ENCODE results near the gene SERINC2. TPM values are rescaled to one million over a fixed set of nuclear protein-coding genes. Genes with fewer than 3 reads are reported as not detected.

The SERINC2 gene
- total and polyA plus RNA-seq, 9 of the 15 experiments (the other 6 are each of a cell fraction or from before 2014, with no cell fraction given), result 0.07 to 1.2 (median 0.70) TPM; not detected in 2

DNA sequence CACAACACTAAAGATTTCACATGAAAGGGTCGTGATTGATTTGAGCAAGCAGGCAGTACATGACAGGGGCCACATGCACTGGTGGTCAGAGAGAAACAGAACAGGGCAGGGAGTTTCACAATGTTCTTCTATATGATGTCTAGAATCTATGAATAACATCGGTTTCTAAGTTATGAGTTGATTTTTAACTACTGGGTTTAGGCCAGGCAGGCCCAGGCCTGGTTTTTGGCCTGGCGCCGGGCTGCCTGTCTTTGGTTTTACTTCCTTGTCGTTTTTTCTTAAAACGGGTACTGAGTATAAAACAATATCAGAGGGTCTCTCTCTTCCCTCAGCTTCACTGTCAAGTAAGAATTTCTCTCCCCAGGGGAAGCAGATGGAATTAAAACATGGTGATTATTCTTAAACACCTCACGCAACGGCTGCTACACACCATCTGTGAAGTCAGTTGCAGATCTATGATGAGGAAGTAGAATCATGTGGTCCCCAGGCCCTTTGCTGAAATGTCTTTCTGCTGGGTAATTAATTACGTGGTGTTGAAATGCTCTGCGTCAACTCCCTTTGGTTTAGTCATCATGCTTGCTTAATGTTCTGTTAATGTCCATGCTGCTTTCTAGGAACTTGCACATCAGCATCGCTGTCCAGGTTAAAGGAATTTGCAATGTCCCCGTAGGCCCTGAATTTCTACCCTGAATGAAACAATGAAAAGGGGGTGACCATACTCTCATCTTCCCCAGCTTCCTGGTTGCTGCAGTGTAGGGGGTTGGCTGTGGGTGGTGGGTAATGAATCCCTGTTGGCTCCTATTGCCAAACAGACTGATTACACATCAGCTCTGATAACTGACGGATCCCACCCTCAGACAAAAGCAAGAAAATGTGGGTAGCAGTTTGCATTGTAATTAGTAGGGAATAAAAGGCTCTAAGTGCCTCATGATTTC lies 70.3 kb downstream of the SERINC2 start (continued):
- TF ChIP-seq CEBPG (CRISPR knock-in tag; IDR thresholded peaks at IDR 0.05), result 0 out of 2 replicates have a peak, but pooled peaks have one; percentile 47
- TF ChIP-seq CEBPG (tag; conservative IDR thresholded peaks at IDR 0.05 in 1 of 2, IDR thresholded peaks at IDR 0.05 in 1 of 2), result peak; percentile 98 to 99
- TF ChIP-seq, protein P1, sequence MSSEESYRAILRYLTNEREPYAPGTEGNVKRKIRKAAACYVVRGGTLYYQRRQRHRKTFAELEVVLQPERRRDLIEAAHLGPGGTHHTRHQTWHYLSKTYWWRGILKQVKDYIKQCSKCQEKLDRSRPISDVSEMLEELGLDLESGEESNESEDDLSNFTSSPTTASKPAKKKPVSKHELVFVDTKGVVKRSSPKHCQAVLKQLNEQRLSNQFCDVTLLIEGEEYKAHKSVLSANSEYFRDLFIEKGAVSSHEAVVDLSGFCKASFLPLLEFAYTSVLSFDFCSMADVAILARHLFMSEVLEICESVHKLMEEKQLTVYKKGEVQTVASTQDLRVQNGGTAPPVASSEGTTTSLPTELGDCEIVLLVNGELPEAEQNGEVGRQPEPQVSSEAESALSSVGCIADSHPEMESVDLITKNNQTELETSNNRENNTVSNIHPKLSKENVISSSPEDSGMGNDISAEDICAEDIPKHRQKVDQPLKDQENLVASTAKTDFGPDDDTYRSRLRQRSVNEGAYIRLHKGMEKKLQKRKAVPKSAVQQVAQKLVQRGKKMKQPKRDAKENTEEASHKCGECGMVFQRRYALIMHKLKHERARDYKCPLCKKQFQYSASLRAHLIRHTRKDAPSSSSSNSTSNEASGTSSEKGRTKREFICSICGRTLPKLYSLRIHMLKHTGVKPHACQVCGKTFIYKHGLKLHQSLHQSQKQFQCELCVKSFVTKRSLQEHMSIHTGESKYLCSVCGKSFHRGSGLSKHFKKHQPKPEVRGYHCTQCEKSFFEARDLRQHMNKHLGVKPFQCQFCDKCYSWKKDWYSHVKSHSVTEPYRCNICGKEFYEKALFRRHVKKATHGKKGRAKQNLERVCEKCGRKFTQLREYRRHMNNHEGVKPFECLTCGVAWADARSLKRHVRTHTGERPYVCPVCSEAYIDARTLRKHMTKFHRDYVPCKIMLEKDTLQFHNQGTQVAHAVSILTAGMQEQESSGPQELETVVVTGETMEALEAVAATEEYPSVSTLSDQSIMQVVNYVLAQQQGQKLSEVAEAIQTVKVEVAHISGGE (CRISPR knock-in tag; IDR thresholded peaks at IDR 0.05), result peak in 1 of 3 experiments; percentile 69; a peak in 1 of 6 replicates
- TF ChIP-seq, protein P2, sequence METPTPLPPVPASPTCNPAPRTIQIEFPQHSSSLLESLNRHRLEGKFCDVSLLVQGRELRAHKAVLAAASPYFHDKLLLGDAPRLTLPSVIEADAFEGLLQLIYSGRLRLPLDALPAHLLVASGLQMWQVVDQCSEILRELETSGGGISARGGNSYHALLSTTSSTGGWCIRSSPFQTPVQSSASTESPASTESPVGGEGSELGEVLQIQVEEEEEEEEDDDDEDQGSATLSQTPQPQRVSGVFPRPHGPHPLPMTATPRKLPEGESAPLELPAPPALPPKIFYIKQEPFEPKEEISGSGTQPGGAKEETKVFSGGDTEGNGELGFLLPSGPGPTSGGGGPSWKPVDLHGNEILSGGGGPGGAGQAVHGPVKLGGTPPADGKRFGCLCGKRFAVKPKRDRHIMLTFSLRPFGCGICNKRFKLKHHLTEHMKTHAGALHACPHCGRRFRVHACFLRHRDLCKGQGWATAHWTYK (CRISPR knock-in tag; IDR thresholded peaks at IDR 0.05), result no peak
- no peak for TF ChIP-seq MED1 (CRISPR knock-in tag; IDR thresholded peaks at IDR 0.05; ENCODE audit: borderline replicate concordance)
- no peak for TF ChIP-seq KLF13 (tag; IDR thresholded peaks at IDR 0.05; ENCODE audit: borderline replicate concordance, low read depth)
- TF ChIP-seq CEBPB (tag; IDR thresholded peaks at IDR 0.05), result peak; percentile 99
- peak; percentile 96 for TF ChIP-seq JUND (IDR thresholded peaks at IDR 0.05; ENCODE audit: borderline replicate concordance, low read depth, low read length)
- peak; percentile 94; the same call in 2 of the 3 replicates for TF ChIP-seq JUND (tag; IDR thresholded peaks at IDR 0.05; ENCODE audit: borderline replicate concordance, low read depth, low read length)
- peak; percentile 41; the same call in 1 of the 2 replicates for TF ChIP-seq TEAD2 (tag; IDR thresholded peaks at IDR 0.05)
- TF ChIP-seq CHD1 (IDR thresholded peaks at IDR 0.05; ENCODE audit: low read length), result no peak
- TF ChIP-seq, protein P3, sequence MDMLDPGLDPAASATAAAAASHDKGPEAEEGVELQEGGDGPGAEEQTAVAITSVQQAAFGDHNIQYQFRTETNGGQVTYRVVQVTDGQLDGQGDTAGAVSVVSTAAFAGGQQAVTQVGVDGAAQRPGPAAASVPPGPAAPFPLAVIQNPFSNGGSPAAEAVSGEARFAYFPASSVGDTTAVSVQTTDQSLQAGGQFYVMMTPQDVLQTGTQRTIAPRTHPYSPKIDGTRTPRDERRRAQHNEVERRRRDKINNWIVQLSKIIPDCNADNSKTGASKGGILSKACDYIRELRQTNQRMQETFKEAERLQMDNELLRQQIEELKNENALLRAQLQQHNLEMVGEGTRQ (CRISPR knock-in tag; IDR thresholded peaks at IDR 0.05), result no peak

All from K562 (cell line).